G401 (cell line): ENCODE results near the gene STT3B. TPM values are rescaled to one million over a fixed set of nuclear protein-coding genes. Genes with fewer than 3 reads are reported as not detected.

Experiments used
- DNase-seq: peaks from one replicate; pipeline ENCODE4 v3.0.0-alpha.2; 2015; ENCODE audit warnings: low spot score
- in situ Hi-C: cut with HindIII; loops from 2 replicates; pipeline ENCODE4 v1.10.0; 2016; ENCODE audit warnings: low sequenced_read_pairs, mixed read lengths
- total RNA-seq: library from RNA; depleted of rRNA; stranded (reverse); fragments of >200 nt; shearing (Covaris generic); gene quantifications from 2 replicates; pipeline ENCODE4 v1.2.3, GENCODE V29; 2014

Gene STT3B
- total RNA-seq, 1 experiment from 2014 or later: 118 TPM

GRCh38 chr3:31670722-31671121 lies 138.0 kb downstream of the STT3B start:
- in situ Hi-C loops: no loop called here
- no peak for DNase-seq

- in situ Hi-C loops: no loop called here
- DNase-seq: no peak
Measured at GRCh38 chr3:31671451-31671850, 138.7 kb downstream of the STT3B start.

GRCh38 chr3:31671976-31672375 lies 139.3 kb downstream of the STT3B start:
- in situ Hi-C loops: no loop called here
- DNase-seq: no peak

GRCh38 chr3:31673950-31674349 lies 141.2 kb downstream of the STT3B start:
- in situ Hi-C loops: no loop called here
- no peak for DNase-seq

- no peak for DNase-seq
- in situ Hi-C loops: no loop called here
Measured at GRCh38 chr3:31676556-31676955, 143.8 kb downstream of the STT3B start.

- no peak for DNase-seq
- in situ Hi-C loops: no loop called here
Measured at GRCh38 chr3:31680072-31680870, 147.5 kb downstream of the STT3B start.
